HG03060 (cell line): ENCODE measurements around the gene LGALS3.

ENCODE experiments used
- ATAC-seq: cut with Tn5 transposase; IDR thresholded peaks from one replicate; pipeline ENCODE4 v1.9.1; 2021; ENCODE audit warnings: low read depth, moderate number of reproducible peaks; ENCODE audit not compliant: unreplicated experiment

LGALS3 gene

DNA sequence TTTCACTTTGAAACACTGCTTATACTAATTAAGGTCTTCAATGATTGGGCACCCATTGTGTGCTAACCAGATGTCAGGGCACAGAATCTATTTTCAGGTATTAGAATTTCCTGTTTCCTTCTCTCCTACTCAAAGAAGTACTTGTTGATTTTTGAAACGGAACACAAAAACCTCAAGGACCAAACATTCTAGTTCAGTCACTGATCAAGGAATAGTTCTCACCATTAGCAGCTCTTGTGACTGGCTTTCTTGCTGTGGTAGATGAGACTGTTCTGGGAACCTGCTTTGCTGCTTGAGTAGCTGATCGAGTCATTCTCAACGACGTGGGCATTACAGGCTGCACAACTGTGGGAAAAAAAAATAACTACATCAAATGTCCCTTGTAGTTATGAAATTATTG lies 51.4 kb downstream of the LGALS3 start:
- peak; percentile 70 for ATAC-seq

DNA sequence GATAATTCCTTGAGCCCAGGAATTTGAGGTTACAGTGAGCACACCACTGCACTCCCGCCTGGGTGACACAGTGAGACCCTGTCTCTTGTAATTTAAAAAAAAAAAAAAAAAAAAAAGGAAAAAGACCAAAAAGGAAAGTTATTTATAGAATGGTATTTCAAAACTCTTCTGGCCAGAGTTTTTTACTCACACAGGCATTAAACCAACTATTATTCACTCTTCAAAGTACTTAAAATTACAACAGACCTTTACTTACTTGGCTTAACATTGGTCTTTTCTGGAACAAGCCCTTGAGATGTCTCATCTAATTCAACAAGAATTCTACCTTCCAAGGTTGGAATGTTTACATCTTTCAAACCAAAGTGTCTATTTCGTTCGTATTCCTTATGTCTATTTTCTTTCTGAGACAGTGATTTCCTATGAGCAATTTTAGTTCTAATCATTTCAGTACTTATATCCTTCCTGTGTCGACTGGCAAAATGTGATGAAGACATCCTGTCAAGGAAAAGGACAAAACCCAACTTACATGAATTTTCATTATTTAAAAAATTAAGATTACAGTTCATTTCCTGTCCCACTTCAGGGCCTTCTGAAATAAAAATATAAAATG lies 59.7 kb downstream of the LGALS3 start:
- no peak for ATAC-seq

DNA sequence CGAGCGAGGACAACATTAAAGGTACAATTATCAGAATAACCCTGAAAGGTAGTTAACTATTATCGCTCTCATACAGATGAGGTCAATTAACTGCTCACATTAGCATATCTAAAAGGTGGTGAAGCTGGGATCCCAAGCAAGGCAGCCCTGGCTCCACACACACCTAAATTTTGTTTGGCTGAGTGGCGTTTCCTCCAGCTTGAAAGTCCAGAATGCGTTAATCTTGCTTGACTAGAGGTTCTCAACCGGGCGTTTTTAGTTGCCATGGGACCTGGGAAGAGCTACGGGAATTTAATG lies 61.8 kb downstream of the LGALS3 start:
- ATAC-seq: no peak

DNA sequence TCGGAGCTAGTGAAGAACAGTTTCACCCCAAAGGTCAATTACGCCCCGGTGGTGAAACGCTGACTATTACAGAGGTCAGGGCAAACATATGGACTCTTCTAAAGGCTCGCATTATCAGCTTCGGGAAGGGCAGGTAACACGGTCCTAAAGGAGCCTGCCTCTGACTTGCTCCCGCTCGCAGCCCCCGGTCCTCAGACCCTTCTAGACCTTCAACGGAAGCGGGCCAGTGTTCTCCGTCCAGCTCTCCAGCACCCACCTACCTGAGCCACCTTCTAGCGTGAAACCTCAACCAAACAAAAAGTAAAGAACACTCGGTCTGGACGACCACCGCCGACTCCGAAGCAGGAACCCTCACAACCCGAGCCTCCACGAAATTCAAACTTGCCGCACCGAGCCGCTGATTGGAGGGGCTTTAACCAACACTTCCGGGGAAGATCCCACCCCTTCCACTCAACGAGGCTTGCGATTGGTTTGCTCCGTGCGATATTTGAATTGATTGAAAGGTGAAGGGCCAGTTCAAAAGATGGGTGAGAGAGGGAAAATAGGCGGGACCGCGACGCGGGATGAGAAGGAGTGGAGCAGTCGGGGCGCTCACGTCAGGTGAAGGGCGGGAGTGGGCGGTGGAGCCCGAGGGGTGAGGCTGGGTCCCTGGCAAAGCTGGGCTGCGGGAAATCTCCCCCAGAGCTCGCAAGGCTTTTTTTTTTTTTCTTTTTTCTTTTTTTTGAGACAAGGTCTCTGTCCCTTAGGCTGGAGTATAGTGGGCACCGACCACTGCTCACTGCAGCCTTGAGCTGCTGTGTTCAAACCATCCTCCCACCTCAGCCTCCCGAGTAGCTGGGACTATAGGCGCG lies 62.4 kb downstream of the LGALS3 start, which contains the start of gene DLGAP5:
Gene DLGAP5, minus strand, starts transcription at position 383 of the 851 bp plus-strand sequence. CDS start 2,406 bp downstream, outside the sequence.
- ATAC-seq: peak; percentile 95

DNA sequence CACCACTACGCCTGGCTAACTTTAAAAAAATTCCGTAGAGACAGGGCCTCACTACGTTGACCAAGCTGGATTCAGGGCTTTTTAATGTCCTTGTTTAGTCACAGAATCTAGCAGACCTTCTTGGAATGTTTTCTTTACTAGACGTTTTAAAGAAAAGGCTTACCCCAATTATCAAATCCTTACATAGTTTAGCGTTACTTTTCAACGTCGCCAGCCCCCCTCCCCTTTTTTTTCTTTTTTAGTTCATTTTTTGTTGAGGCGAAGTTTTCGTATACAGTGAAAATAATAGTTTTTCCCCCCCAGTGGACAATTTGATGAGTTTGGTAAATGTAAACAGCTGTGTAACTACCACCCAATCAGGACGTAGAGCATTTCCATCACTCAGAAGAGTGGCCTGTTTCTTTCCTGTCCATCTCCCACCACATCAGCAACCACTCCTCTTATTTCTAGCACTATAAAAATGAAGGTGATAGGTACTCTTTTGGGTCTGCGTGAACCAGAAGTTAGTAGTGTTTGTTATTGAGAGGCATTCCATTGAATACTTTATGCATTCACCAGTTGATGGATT lies 63.1 kb downstream of the LGALS3 start:
- no peak for ATAC-seq

DNA sequence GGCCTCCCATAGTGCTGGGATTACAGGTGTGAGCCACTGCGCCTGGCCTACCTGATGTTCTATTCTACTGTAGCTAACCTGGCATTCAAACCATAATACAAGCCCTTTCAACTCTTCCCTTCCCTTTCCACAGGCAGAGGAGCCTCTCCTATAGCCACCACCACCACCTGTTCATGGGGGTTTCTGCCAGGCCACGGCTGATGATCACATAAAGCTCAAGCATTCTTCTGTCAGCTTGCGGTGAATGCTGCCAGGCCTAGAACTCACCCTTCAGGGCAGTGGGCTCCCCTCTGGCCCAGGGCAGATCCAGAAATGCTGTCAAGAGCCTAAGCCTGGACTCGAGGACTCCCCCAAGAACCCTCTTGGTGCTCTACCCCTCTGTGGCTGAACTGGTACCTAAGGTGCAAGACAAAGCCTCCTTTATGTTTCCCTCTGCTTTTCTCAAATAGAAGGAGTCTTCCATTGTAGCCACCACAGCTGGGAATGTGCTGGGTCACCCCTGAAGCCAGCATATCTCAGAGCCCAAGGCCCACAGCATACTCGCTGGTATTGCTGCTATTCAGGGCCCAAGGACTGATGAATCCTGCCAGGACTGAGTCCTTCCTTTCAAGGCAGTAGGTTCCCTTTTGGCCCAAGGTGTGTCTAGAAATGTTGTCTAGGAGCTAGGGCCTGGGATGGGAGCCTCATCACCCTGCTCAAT lies 65.8 kb downstream of the LGALS3 start:
- no peak for ATAC-seq
